ENCODE results near the gene BMPR2. TPM values are rescaled to one million over a fixed set of nuclear protein-coding genes. Genes with fewer than 3 reads are reported as not detected.

BMPR2 gene
- total RNA-seq, 1 donor, result 44.2 TPM

DNA sequence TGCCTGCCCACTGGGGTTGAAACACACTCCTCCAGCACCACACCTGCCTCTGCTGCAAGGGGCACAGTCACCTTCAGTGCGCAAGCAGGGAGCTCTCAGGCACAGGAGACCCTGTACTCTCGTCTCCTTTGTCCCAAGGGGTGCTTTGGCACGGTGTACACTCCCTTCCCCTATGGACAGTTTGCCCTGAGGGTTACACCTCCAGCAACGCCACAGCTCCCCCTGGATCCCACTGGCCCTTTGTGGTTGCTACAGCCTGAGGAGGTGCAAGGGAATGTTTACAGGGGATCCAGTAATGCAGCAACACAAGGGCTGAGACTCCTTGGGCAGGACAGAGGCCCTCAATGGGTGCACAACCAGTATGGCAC lies 213.4 kb downstream of the BMPR2 start:
- no peak overlapping the region for H3K4me3 ChIP-seq (ENCODE audit: insufficient read depth, low read length)
- H2AFZ ChIP-seq (ENCODE audit: low read length), result no peak overlapping the region
- no peaks in the 10 kb centered on the region for H4K20me1 ChIP-seq (ENCODE audit: insufficient read depth, low read length)
- H3K27ac ChIP-seq (ENCODE audit: low read depth, low read length), result no peak overlapping the region
- H3K79me2 ChIP-seq (ENCODE audit: insufficient read depth, low read length), result no peaks in the 10 kb centered on the region
- no peak overlapping the region for H3K4me2 ChIP-seq (ENCODE audit: insufficient read depth, low read length)
- peak; percentile 9 for DNase-seq (ENCODE audit: insufficient read length, low spot score, missing footprints)
- no peaks in the 10 kb centered on the region for H3K36me3 ChIP-seq (ENCODE audit: insufficient read depth, low read length)
- TF ChIP-seq, protein P1, sequence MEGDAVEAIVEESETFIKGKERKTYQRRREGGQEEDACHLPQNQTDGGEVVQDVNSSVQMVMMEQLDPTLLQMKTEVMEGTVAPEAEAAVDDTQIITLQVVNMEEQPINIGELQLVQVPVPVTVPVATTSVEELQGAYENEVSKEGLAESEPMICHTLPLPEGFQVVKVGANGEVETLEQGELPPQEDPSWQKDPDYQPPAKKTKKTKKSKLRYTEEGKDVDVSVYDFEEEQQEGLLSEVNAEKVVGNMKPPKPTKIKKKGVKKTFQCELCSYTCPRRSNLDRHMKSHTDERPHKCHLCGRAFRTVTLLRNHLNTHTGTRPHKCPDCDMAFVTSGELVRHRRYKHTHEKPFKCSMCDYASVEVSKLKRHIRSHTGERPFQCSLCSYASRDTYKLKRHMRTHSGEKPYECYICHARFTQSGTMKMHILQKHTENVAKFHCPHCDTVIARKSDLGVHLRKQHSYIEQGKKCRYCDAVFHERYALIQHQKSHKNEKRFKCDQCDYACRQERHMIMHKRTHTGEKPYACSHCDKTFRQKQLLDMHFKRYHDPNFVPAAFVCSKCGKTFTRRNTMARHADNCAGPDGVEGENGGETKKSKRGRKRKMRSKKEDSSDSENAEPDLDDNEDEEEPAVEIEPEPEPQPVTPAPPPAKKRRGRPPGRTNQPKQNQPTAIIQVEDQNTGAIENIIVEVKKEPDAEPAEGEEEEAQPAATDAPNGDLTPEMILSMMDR (IDR thresholded peaks at IDR 0.05; ENCODE audit: extremely low read depth, low read depth, low read length), result no peak
- H3K9me3 ChIP-seq (ENCODE audit: low read depth, low read length), result no peaks in the 10 kb centered on the region
- peaks cover 5% of the 10 kb centered on the region for H3K4me1 ChIP-seq (ENCODE audit: insufficient read depth, low read length)
- no peaks in the 10 kb centered on the region for H3K27me3 ChIP-seq (ENCODE audit: insufficient read depth, low read length)

DNA sequence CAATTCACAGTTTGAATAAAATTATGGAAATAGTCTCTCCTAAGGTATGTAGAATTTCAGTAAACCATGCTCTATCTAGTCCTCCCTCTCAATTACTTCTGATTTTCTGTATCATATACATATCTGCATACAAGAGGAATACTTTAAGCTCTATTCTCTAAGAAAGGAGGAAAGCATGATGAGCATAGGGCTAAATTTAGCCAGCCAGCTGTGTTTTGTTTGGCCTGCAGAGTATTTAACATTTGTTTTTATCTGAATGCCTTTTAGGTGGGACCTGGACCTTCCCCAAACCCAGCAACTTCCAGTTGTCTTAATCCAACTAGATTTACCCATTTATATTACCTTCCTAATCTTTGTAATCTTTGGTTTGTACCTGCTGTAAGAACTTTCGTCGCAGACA lies 216.4 kb downstream of the BMPR2 start:
- H3K79me2 ChIP-seq (ENCODE audit: insufficient read depth, low read length), result no peaks in the 10 kb centered on the region
- no peaks in the 10 kb centered on the region for H3K36me3 ChIP-seq (ENCODE audit: insufficient read depth, low read length)
- H3K9me3 ChIP-seq (ENCODE audit: low read depth, low read length), result no peaks in the 10 kb centered on the region
- H3K4me1 ChIP-seq (ENCODE audit: insufficient read depth, low read length), result peaks cover 5% of the 10 kb centered on the region
- H3K27ac ChIP-seq (ENCODE audit: low read depth, low read length), result no peak overlapping the region
- H2AFZ ChIP-seq (ENCODE audit: low read length), result no peak overlapping the region
- H3K4me2 ChIP-seq (ENCODE audit: insufficient read depth, low read length), result no peak overlapping the region
- TF ChIP-seq, protein P1 (IDR thresholded peaks at IDR 0.05; ENCODE audit: extremely low read depth, low read depth, low read length), result no peak
- no peak overlapping the region for H3K4me3 ChIP-seq (ENCODE audit: insufficient read depth, low read length)
- H3K27me3 ChIP-seq (ENCODE audit: insufficient read depth, low read length), result no peaks in the 10 kb centered on the region
- H4K20me1 ChIP-seq (ENCODE audit: insufficient read depth, low read length), result no peaks in the 10 kb centered on the region
- DNase-seq (ENCODE audit: insufficient read length, low spot score, missing footprints), result no peak

DNA sequence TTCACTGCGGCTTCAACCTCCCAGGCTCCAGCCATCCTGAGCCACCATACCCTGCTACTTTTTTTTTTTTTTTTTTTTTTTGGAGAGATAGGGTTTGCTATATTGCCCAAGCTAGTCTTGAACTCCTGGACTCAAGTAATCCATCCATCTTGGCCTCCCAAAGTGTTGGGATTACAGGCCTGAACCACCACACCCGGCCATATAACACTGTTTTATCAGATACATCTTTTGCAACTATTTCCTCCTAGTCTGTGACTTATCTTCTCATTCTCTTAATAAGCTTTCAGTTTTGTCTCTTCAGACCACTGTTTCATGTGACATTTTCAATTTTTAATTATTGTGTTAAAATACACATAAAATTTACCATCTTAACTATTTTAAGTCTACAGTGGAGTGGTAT lies 223.0 kb downstream of the BMPR2 start:
- H3K27me3 ChIP-seq (ENCODE audit: insufficient read depth, low read length), result no peaks in the 10 kb centered on the region
- H3K4me3 ChIP-seq (ENCODE audit: insufficient read depth, low read length), result no peak overlapping the region
- no peaks in the 10 kb centered on the region for H4K20me1 ChIP-seq (ENCODE audit: insufficient read depth, low read length)
- no peak for DNase-seq (ENCODE audit: insufficient read length, low spot score, missing footprints)
- no peak overlapping the region for H3K4me2 ChIP-seq (ENCODE audit: insufficient read depth, low read length)
- TF ChIP-seq, protein P1 (IDR thresholded peaks at IDR 0.05; ENCODE audit: extremely low read depth, low read depth, low read length), result no peak
- no peaks in the 10 kb centered on the region for H3K79me2 ChIP-seq (ENCODE audit: insufficient read depth, low read length)
- no peaks in the 10 kb centered on the region for H3K36me3 ChIP-seq (ENCODE audit: insufficient read depth, low read length)
- H3K4me1 ChIP-seq (ENCODE audit: insufficient read depth, low read length), result no peaks in the 10 kb centered on the region
- H2AFZ ChIP-seq (ENCODE audit: low read length), result no peak overlapping the region
- no peaks in the 10 kb centered on the region for H3K9me3 ChIP-seq (ENCODE audit: low read depth, low read length)
- no peak overlapping the region for H3K27ac ChIP-seq (ENCODE audit: low read depth, low read length)

DNA sequence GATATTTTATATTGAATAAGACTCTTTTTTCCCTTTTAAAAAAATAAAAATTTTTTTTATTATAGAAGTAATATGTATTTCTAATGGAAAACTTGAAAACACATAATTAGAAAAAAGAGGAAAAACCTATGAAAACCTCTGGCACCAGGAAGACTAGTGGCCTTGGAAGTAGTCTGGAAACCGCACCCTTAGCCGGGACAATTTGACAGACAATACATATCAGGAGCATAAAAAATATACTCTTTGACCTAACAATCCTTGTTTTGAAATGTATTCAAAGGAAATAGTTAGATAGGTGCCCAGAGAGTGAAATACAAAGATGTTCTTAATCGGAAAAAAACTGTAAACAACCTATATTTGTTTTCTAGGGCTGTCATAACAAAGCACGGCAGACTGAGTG lies 223.8 kb downstream of the BMPR2 start:
- H3K9me3 ChIP-seq (ENCODE audit: low read depth, low read length), result no peaks in the 10 kb centered on the region
- H3K79me2 ChIP-seq (ENCODE audit: insufficient read depth, low read length), result no peaks in the 10 kb centered on the region
- H4K20me1 ChIP-seq (ENCODE audit: insufficient read depth, low read length), result no peaks in the 10 kb centered on the region
- no peak overlapping the region for H3K27ac ChIP-seq (ENCODE audit: low read depth, low read length)
- no peak overlapping the region for H3K4me3 ChIP-seq (ENCODE audit: insufficient read depth, low read length)
- no peaks in the 10 kb centered on the region for H3K27me3 ChIP-seq (ENCODE audit: insufficient read depth, low read length)
- no peak overlapping the region for H2AFZ ChIP-seq (ENCODE audit: low read length)
- DNase-seq (ENCODE audit: insufficient read length, low spot score, missing footprints), result no peak
- no peaks in the 10 kb centered on the region for H3K4me1 ChIP-seq (ENCODE audit: insufficient read depth, low read length)
- TF ChIP-seq, protein P1 (IDR thresholded peaks at IDR 0.05; ENCODE audit: extremely low read depth, low read depth, low read length), result no peak
- no peaks in the 10 kb centered on the region for H3K36me3 ChIP-seq (ENCODE audit: insufficient read depth, low read length)
- H3K4me2 ChIP-seq (ENCODE audit: insufficient read depth, low read length), result no peak overlapping the region

Data from osteoblast (primary cell).